K562 (cell line): ENCODE results near the gene TBC1D2. TPM values are rescaled to one million over a fixed set of nuclear protein-coding genes. Genes with fewer than 3 reads are reported as not detected.
"Not testable (repeated sequence)": the region's sequence is repeated elsewhere in the genome, so short reads cannot be mapped to it uniquely, and the experiment has no call there.

Source experiments
- HDAC2 ChIP-seq: fragments of 450-650 bp; IDR thresholded peaks from 2 replicates; pipeline ENCODE4 v1.6.1; 2016; ENCODE audit warnings: mild to moderate bottlenecking
- KDM1A ChIP-seq, 2 experiments: fragments of 450-650 bp; IDR thresholded peaks; 2 replicates each; pipeline ENCODE4 v1.6.1; 2016; ENCODE audit warnings: mild to moderate bottlenecking in 2 of 2
- MTA2 ChIP-seq: fragments of 450-650 bp; IDR thresholded peaks from 2 replicates; pipeline ENCODE4 v1.6.1; 2016; ENCODE audit warnings: low read depth
- MTA3 ChIP-seq: fragments of 450-650 bp; formaldehyde crosslinking; IDR thresholded peaks from 2 replicates; pipeline ENCODE4 v1.6.1; 2017; ENCODE audit warnings: mild to moderate bottlenecking, borderline replicate concordance
- RCOR1 ChIP-seq, 2 experiments: IDR thresholded peaks; 2 replicates each; pipeline ENCODE4 v1.6.1; 2012; ENCODE audit warnings: low read depth in 2 of 2, low read length in 2 of 2, borderline replicate concordance in 1 of 2, improper control_type of control experiment in 1 of 2
- REST ChIP-seq, 2 experiments: fragments of 450-650 bp; formaldehyde crosslinking in 1 of 2; IDR thresholded peaks; 2 replicates each; pipeline versions ENCODE4 v1.4.0 to v1.6.1; 2014 to 2020; ENCODE audit warnings: mild to moderate bottlenecking in 2 of 2, borderline replicate concordance in 1 of 2, low read depth in 1 of 2
- polyA plus RNA-seq, 8 experiments: library from polyadenylated mRNA; depleted of rRNA in 4 of 8; stranded (reverse) in 5 of 8; unstranded in 3 of 8; fragments of >200 nt; fragmentation: Nextera tagmentation in 2 of 8; fragmentation: Illumina TruSeq in 1 of 8; extraction: Ambion mirVana in 2 of 8; extraction: Trizol in 1 of 8; gene quantifications; 2 replicates each; pipeline versions ENCODE4 v1.2.1 to v1.2.3, GENCODE V29; 2011 to 2014; ENCODE audit warnings: inconsistent platforms in 1 of 8, missing spikeins in 1 of 8
- total RNA-seq, 7 experiments: library from RNA; depleted of rRNA in 6 of 7; stranded (reverse); fragments of >200 nt in 6 of 7; fragmentation: Illumina TruSeq in 2 of 7; extraction: Trizol in 2 of 7; gene quantifications; 2 replicates each; pipeline versions ENCODE4 v1.2.1 to v1.2.3, GENCODE V29; 2011 to 2021; ENCODE audit warnings: low replicate concordance in 1 of 7

TBC1D2 gene
- total and polyA plus RNA-seq, 9 of the 15 experiments (the other 6 are each of a cell fraction or from before 2014, with no cell fraction given), result 0.10 to 7.0 (median 2.5) TPM

DNA sequence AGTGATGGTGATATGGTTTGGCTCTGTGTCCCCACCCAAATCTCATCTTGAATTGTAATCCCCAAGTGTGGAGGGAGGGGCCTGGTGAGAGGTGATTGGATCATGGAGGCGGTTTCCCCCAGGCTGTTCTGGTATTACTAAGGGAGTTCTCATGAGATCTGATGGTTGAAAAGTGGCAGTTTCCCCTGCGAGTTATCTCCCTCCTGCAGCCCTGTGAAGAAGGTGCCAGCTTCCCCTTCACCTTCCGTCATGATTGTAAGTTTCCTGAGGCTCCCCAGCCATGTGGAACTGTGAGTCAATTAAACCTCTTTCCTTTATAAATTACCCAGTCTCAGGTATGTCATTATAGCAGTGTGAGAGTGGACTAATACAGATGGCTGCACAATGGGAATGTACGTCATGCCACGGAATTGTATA lies 80.9 kb downstream of the TBC1D2 start (continued):
- peak; percentile 75 for TF ChIP-seq REST (IDR thresholded peaks at IDR 0.05; ENCODE audit: borderline replicate concordance)
- not testable (repeated sequence) for TF ChIP-seq REST (CRISPR knock-in tag; IDR thresholded peaks at IDR 0.05; ENCODE audit: low read depth)
- TF ChIP-seq MTA3, result peak; percentile 52; the same call in 1 of the 2 replicates
- TF ChIP-seq KDM1A (IDR thresholded peaks at IDR 0.05), result peak; percentile 84 to 86
- peak in 1 of 2 experiments; percentile 67; a peak in 2 of 4 replicates for TF ChIP-seq RCOR1 (IDR thresholded peaks at IDR 0.05; ENCODE audit: borderline replicate concordance in 1 of 2, low read depth in 2 of 2, low read length in 2 of 2)
- peak; percentile 71; the same call in 1 of the 2 replicates for TF ChIP-seq HDAC2
- peak; percentile 46 for TF ChIP-seq MTA2
